Skeletal muscle tissue (tissue), 5 donors: ENCODE data around the gene UPK3BL1. TPM values are rescaled to one million over a fixed set of nuclear protein-coding genes. Genes with fewer than 3 reads are reported as not detected.
"Not testable (repeated sequence)": the region's sequence is repeated elsewhere in the genome, so short reads cannot be mapped to it uniquely, and the experiment has no call there.

Experiments
- H3K27ac ChIP-seq: one replicate; pipeline ENCODE4 v1.7.0; 2013; ENCODE audit warnings: mild to moderate bottlenecking, low read depth, low read length, inconsistent platforms
- H3K27me3 ChIP-seq, 3 donors: one replicate each; pipeline ENCODE4 v1.7.0; 2013; ENCODE audit warnings: low read length in 3 of 3; ENCODE audit not compliant: control insufficient read depth in 3 of 3, insufficient read depth in 3 of 3
- H3K36me3 ChIP-seq, 3 donors: one replicate each; pipeline ENCODE4 v1.7.0; 2013; ENCODE audit warnings: low read length in 3 of 3; ENCODE audit not compliant: control insufficient read depth in 3 of 3, insufficient read depth in 3 of 3
- H3K4me1 ChIP-seq, 3 donors: one replicate each; pipeline ENCODE4 v1.7.0; 2013; ENCODE audit warnings: low read length in 3 of 3, mild to moderate bottlenecking in 3 of 3; ENCODE audit not compliant: control insufficient read depth in 3 of 3, insufficient read depth in 3 of 3
- H3K4me3 ChIP-seq, 3 donors: one replicate each; pipeline ENCODE4 v1.7.0; 2013; ENCODE audit warnings: low read length in 3 of 3
- H3K9ac ChIP-seq, 3 donors: one replicate each; pipeline ENCODE4 v1.7.0; 2013; ENCODE audit warnings: low read length in 3 of 3, mild to moderate bottlenecking in 3 of 3, moderate library complexity in 2 of 3, low read depth in 1 of 3
- H3K9me3 ChIP-seq, 3 donors: one replicate each; pipeline ENCODE4 v1.7.0; 2013; ENCODE audit warnings: low read length in 3 of 3; ENCODE audit not compliant: control insufficient read depth in 3 of 3
- small RNA-seq: library from RNA; depleted of rRNA; stranded (forward); fragments of <200 nt; gene quantifications from one replicate; pipeline ENCODE3, GENCODE V24; 2014
- total RNA-seq: library from RNA; depleted of rRNA; stranded (reverse); fragments of >200 nt; gene quantifications from one replicate; pipeline ENCODE4 v1.2.3, GENCODE V29; 2014
- donor health status: Osteomylitis.

The UPK3BL1 gene
- total RNA-seq, 1 donor from 2014 or later = 7.3 TPM

DNA sequence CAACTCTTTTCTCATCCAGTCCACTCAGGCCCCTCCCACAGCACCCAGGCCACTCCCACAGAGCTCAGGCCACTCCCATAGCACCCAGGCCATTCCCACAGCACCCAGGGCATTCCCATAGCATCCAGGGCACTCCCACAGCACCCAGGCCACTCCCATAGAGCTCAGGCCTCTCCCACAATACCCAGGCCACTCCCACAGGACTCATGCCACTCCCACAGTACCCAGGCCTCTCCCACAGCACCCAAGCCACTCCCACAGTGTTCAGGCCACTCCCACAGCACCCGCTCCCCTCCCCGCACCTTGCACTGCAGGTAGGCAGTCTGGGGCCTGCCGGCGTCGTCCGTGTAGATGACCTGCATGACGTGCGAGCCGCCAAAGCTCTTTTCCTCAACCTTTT, 52.7 kb downstream of the UPK3BL1 start:
- H3K4me1 ChIP-seq, H3K27me3 ChIP-seq, H3K9ac ChIP-seq, H3K9me3 ChIP-seq, H3K27ac ChIP-seq, H3K4me3 ChIP-seq, H3K36me3 ChIP-seq: not testable (repeated sequence)

Small RNA genes lying within 50 kb of the gene (small RNA-seq; reads per million reads assigned to genes)
- gene AC105052.3 (not detected), gene UPK3BL1 (not detected)

Other genes with a start within 250 kb of the UPK3BL1 start
- gene PRKRIP1, start 246.4 kb downstream of the UPK3BL1 start, total RNA-seq = 9.4 TPM
- 3.1 TPM for gene ORAI2, start 209.2 kb downstream of the UPK3BL1 start, total RNA-seq
- gene ALKBH4, start 177.9 kb downstream of the UPK3BL1 start, total RNA-seq = 10.4 TPM
- gene LRWD1, start 177.8 kb downstream of the UPK3BL1 start, total RNA-seq = 12.5 TPM
- gene POLR2J, start 163.9 kb downstream of the UPK3BL1 start, total RNA-seq = 19.8 TPM
- gene RASA4B, start 125.0 kb downstream of the UPK3BL1 start, total RNA-seq = 2.6 TPM
- gene UPK3BL2, start 99.1 kb downstream of the UPK3BL1 start, total RNA-seq = 2.6 TPM
- gene SPDYE2, start 91.6 kb downstream of the UPK3BL1 start, total RNA-seq = not detected
- gene POLR2J3, start 70.2 kb downstream of the UPK3BL1 start, total RNA-seq = 20.4 TPM
- gene RASA4, start 26.0 kb downstream of the UPK3BL1 start, total RNA-seq = 17.2 TPM
- not detected for gene SPDYE2B, start 7.5 kb upstream of the UPK3BL1 start, total RNA-seq
- gene POLR2J2, start 28.9 kb upstream of the UPK3BL1 start, total RNA-seq = 2.1 TPM
- 17.7 TPM for gene FAM185A, start 106.2 kb upstream of the UPK3BL1 start, total RNA-seq